SH-SY5Y (cell line): ENCODE measurements around the gene NKAIN4.

ENCODE experiments used
- GATA2 ChIP-seq: IDR thresholded peaks from 2 replicates; pipeline ENCODE4 v1.6.1; 2011; ENCODE audit warnings: mild to moderate bottlenecking, low read depth, low read length
- GATA3 ChIP-seq: IDR thresholded peaks from 2 replicates; pipeline ENCODE4 v1.6.1; 2011; ENCODE audit warnings: low read depth, mild to moderate bottlenecking, low read length, moderate library complexity

GRCh38 chr20:63253065-63253437 lies 1.2 kb downstream of the NKAIN4 start:
- no peak for TF ChIP-seq GATA2
- no peak for TF ChIP-seq GATA3
